DOHH2 (cell line): ENCODE results near the gene TADA1.

ENCODE experiments used
- H3F3A ChIP-seq: fragments of 200-600 bp; sonication (generic), shearing (Covaris generic); 2 replicates; pipeline ENCODE4 v1.6.0; 2016; ENCODE audit warnings: antibody characterized with exemption, mild to moderate bottlenecking; ENCODE audit not compliant: control insufficient read depth, insufficient read depth
- H3K27ac ChIP-seq: fragments of 200-600 bp; sonication (generic); 2 replicates; pipeline ENCODE4 v1.5.1; 2014; ENCODE audit warnings: low read depth, mild to moderate bottlenecking, low read length, moderate library complexity
- H3K27me3 ChIP-seq: fragments of 200-600 bp; sonication (generic); 2 replicates; pipeline ENCODE4 v1.6.1; 2014; ENCODE audit warnings: mild to moderate bottlenecking, low read length, mixed read lengths; ENCODE audit not compliant: control insufficient read depth
- H3K36me3 ChIP-seq: fragments of 200-600 bp; sonication (generic); 2 replicates; pipeline ENCODE4 v1.6.1; 2014; ENCODE audit warnings: mild to moderate bottlenecking, low read length, moderate library complexity, mixed read lengths; ENCODE audit not compliant: control insufficient read depth
- H3K4me1 ChIP-seq: fragments of 200-600 bp; sonication (generic); 2 replicates; pipeline ENCODE4 v1.6.1; 2014; ENCODE audit warnings: mild to moderate bottlenecking, low read length, mixed read lengths; ENCODE audit not compliant: control insufficient read depth
- H3K4me2 ChIP-seq: fragments of 200-600 bp; sonication (generic); 2 replicates; pipeline ENCODE4 v1.6.0; 2014; ENCODE audit warnings: mild to moderate bottlenecking, low read length, moderate library complexity
- H3K4me3 ChIP-seq: fragments of 200-600 bp; sonication (generic); 2 replicates; pipeline ENCODE4 v1.5.1; 2014; ENCODE audit warnings: mild to moderate bottlenecking, low read length, mixed read lengths
- H3K79me2 ChIP-seq: fragments of 200-600 bp; sonication (generic); 2 replicates; pipeline ENCODE4 v1.6.1; 2014; ENCODE audit warnings: mild to moderate bottlenecking, low read length, mixed read lengths; ENCODE audit not compliant: control insufficient read depth
- H3K9me2 ChIP-seq: fragments of 200-600 bp; sonication (generic); replicated peaks from 2 replicates; pipeline ENCODE4 v1.6.1; 2014; ENCODE audit warnings: mild to moderate bottlenecking, low read length, mixed read lengths; ENCODE audit not compliant: control insufficient read depth
- H3K9me3 ChIP-seq: fragments of 200-600 bp; sonication (generic); 2 replicates; pipeline ENCODE4 v1.6.1; 2014; ENCODE audit warnings: antibody characterized with exemption, low read length, mixed read lengths; ENCODE audit not compliant: control insufficient read depth, insufficient read depth
- H4K20me1 ChIP-seq: fragments of 200-600 bp; sonication (generic); 2 replicates; pipeline ENCODE4 v1.6.0; 2014; ENCODE audit warnings: low read depth, mild to moderate bottlenecking, antibody characterized with exemption, low read length, moderate library complexity; ENCODE audit not compliant: control insufficient read depth, insufficient read depth
- CTCF ChIP-seq: fragments of 200-600 bp; sonication (generic); IDR thresholded peaks from one replicate; pipeline ENCODE4 v1.5.1; 2014; ENCODE audit warnings: antibody characterized with exemption, mild to moderate bottlenecking, low read depth, low read length; ENCODE audit not compliant: poor library complexity, severe bottlenecking
- EZH2phosphoT487 ChIP-seq: fragments of 200-600 bp; sonication (generic); IDR thresholded peaks from 2 replicates; pipeline ENCODE4 v1.6.1; 2017; ENCODE audit warnings: borderline replicate concordance, mild to moderate bottlenecking, antibody characterized with exemption, low read length, moderate library complexity, mixed read lengths

TADA1 gene

GRCh38 chr1:166811691-166812090 is 64.4 kb downstream of the TADA1 start:
- H3K9me3 ChIP-seq, result peaks cover 8% of the 10 kb centered on the region; the same call in 1 of the 2 replicates
- H3K36me3 ChIP-seq, result no peaks in the 10 kb centered on the region
- no peak overlapping the region for H3K4me3 ChIP-seq
- H3F3A ChIP-seq, result no peaks in the 10 kb centered on the region
- H4K20me1 ChIP-seq, result no peaks in the 10 kb centered on the region
- no peaks in the 10 kb centered on the region for H3K4me1 ChIP-seq
- H3K27me3 ChIP-seq, result no peaks in the 10 kb centered on the region
- no peaks in the 10 kb centered on the region for H3K79me2 ChIP-seq
- H3K27ac ChIP-seq, result no peak overlapping the region
- no peak overlapping the region for H3K4me2 ChIP-seq
- H3K9me2 ChIP-seq, result no peaks in the 10 kb centered on the region
- TF ChIP-seq EZH2phosphoT487 (no peak), CTCF (no peak)

- H3K36me3 ChIP-seq, result no peaks in the 10 kb centered on the region
- no peaks in the 10 kb centered on the region for H3K79me2 ChIP-seq
- H3K27ac ChIP-seq, result no peak overlapping the region
- H3K4me3 ChIP-seq, result no peak overlapping the region
- no peaks in the 10 kb centered on the region for H3K4me1 ChIP-seq
- H3K4me2 ChIP-seq, result no peak overlapping the region
- H4K20me1 ChIP-seq, result no peaks in the 10 kb centered on the region
- H3K27me3 ChIP-seq, result peaks cover 6% of the 10 kb centered on the region; the same call in 1 of the 2 replicates
- no peak for TF ChIP-seq CTCF
- TF ChIP-seq EZH2phosphoT487, result no peak
- H3K9me2 ChIP-seq, result no peaks in the 10 kb centered on the region
- no peaks in the 10 kb centered on the region for H3K9me3 ChIP-seq
- no peaks in the 10 kb centered on the region for H3F3A ChIP-seq
Observed at GRCh38 chr1:166808952-166809351, 67.1 kb downstream of the TADA1 start.
